Measurements from ENCODE around the gene POFUT2. TPM values are rescaled to one million over a fixed set of nuclear protein-coding genes. Genes with fewer than 3 reads are reported as not detected.

POFUT2 gene
- polyA plus RNA-seq, 1 donor from 2014 or later, result 25.4 TPM

DNA sequence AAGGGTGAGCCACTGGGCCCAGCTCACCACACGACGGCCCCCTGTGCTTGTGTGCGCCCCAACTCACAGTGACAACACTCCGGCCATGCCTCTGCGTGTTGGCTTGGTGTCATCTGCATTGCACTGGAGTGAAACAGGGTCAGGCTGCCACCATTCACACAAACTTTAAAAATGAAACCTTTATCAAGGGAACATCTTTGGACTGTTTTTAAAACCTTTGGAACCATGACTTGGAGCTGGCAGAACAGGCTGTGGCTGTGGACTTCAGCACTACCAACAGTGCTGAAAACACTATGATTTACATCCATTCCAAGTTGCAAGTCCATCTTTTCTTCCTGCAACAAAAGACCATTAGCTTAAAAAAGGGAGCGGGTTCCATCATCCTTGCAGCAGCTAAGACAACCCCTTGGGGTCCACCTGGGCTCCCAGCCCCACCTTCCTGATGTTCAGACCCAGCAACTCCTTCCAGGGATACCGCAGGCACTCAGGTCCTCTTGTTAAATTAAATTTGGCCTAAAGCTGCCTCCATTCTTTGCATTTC lies 25.6 kb downstream of the POFUT2 start:
- Histone ChIP-seq H3F3A (ENCODE audit: insufficient read depth, low read length, poor library complexity, severe bottlenecking) (no peaks in the 10 kb centered on the region), H3K9ac (ENCODE audit: low read length) (no peak overlapping the region), H3K4me2 (ENCODE audit: low read length) (no peak overlapping the region), H3K9me3 (ENCODE audit: low read length) (no peaks in the 10 kb centered on the region), H4K20me1 (ENCODE audit: insufficient read depth) (no peaks in the 10 kb centered on the region), H3K4me3 (ENCODE audit: low read length) (no peak overlapping the region), H3K27ac (ENCODE audit: low read length) (no peak overlapping the region), H3K79me2 (replicated peaks; ENCODE audit: insufficient read depth, low read length) (no peaks in the 10 kb centered on the region), H2AFZ (ENCODE audit: low read depth, low read length) (no peak overlapping the region), H3K36me3 (ENCODE audit: insufficient read depth, low read length) (no peaks in the 10 kb centered on the region), H3K27me3 (ENCODE audit: insufficient read depth, low read depth, low read length) (no peaks in the 10 kb centered on the region), H3K9me2 (ENCODE audit: insufficient read depth, low read length) (no peaks in the 10 kb centered on the region)
- TF ChIP-seq POLR2AphosphoS5 (IDR thresholded peaks at IDR 0.05), result no peak
- no peak for TF ChIP-seq TAF1 (IDR thresholded peaks at IDR 0.05; ENCODE audit: low read depth)
- TF ChIP-seq, protein P1, sequence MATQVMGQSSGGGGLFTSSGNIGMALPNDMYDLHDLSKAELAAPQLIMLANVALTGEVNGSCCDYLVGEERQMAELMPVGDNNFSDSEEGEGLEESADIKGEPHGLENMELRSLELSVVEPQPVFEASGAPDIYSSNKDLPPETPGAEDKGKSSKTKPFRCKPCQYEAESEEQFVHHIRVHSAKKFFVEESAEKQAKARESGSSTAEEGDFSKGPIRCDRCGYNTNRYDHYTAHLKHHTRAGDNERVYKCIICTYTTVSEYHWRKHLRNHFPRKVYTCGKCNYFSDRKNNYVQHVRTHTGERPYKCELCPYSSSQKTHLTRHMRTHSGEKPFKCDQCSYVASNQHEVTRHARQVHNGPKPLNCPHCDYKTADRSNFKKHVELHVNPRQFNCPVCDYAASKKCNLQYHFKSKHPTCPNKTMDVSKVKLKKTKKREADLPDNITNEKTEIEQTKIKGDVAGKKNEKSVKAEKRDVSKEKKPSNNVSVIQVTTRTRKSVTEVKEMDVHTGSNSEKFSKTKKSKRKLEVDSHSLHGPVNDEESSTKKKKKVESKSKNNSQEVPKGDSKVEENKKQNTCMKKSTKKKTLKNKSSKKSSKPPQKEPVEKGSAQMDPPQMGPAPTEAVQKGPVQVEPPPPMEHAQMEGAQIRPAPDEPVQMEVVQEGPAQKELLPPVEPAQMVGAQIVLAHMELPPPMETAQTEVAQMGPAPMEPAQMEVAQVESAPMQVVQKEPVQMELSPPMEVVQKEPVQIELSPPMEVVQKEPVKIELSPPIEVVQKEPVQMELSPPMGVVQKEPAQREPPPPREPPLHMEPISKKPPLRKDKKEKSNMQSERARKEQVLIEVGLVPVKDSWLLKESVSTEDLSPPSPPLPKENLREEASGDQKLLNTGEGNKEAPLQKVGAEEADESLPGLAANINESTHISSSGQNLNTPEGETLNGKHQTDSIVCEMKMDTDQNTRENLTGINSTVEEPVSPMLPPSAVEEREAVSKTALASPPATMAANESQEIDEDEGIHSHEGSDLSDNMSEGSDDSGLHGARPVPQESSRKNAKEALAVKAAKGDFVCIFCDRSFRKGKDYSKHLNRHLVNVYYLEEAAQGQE (IDR thresholded peaks at IDR 0.05; ENCODE audit: borderline replicate concordance), result no peak
- TF ChIP-seq EZH2 (IDR thresholded peaks at IDR 0.05; ENCODE audit: borderline replicate concordance, insufficient read depth, low read length, poor library complexity, severe bottlenecking), result no peak
- no peak for TF ChIP-seq SMC3 (conservative IDR thresholded peaks at IDR 0.05; ENCODE audit: poor library complexity)
- TF ChIP-seq CTCF (IDR thresholded peaks at IDR 0.05; ENCODE audit: poor library complexity, severe bottlenecking), result no peak
- no peak for TF ChIP-seq MXI1 (conservative IDR thresholded peaks at IDR 0.05; ENCODE audit: poor library complexity, severe bottlenecking)
- TF ChIP-seq EP300 (conservative IDR thresholded peaks at IDR 0.05; ENCODE audit: poor library complexity, severe bottlenecking), result no peak
- TF ChIP-seq RAD21 (conservative IDR thresholded peaks at IDR 0.05), result no peak

DNA sequence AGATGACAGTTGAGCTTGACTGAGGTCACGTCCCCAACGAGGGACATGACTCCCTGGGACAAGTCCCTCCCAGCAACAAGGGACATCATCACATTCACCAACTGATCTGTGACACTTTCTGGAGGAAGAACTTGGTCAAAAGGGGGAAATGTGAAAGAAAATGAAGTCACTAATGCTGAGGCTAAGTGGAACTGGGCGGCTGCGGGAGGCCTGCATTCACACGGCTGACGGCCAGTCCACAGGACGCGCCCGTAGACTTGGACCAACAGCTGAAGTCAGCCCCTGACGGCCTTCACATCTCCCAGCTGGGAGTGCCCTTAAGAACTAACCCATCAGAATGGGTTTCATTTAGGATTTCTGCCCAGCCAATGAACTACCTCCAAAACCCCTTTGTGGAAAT lies 26.6 kb downstream of the POFUT2 start:
- no peaks in the 10 kb centered on the region for H3K79me2 ChIP-seq (replicated peaks; ENCODE audit: insufficient read depth, low read length)
- no peak overlapping the region for H3K9ac ChIP-seq (ENCODE audit: low read length)
- H4K20me1 ChIP-seq (ENCODE audit: insufficient read depth), result no peaks in the 10 kb centered on the region
- no peak overlapping the region for H3K27ac ChIP-seq (ENCODE audit: low read length)
- no peak overlapping the region for H3K4me2 ChIP-seq (ENCODE audit: low read length)
- no peak overlapping the region for H3K4me3 ChIP-seq (ENCODE audit: low read length)
- TF ChIP-seq, protein P1 (IDR thresholded peaks at IDR 0.05; ENCODE audit: borderline replicate concordance), result no peak
- TF ChIP-seq CTCF (IDR thresholded peaks at IDR 0.05; ENCODE audit: poor library complexity, severe bottlenecking) (no peak), RAD21 (conservative IDR thresholded peaks at IDR 0.05) (no peak), TAF1 (IDR thresholded peaks at IDR 0.05; ENCODE audit: low read depth) (no peak), EP300 (conservative IDR thresholded peaks at IDR 0.05; ENCODE audit: poor library complexity, severe bottlenecking) (no peak), POLR2AphosphoS5 (IDR thresholded peaks at IDR 0.05) (no peak), SMC3 (conservative IDR thresholded peaks at IDR 0.05; ENCODE audit: poor library complexity) (no peak), MXI1 (conservative IDR thresholded peaks at IDR 0.05; ENCODE audit: poor library complexity, severe bottlenecking) (no peak), EZH2 (IDR thresholded peaks at IDR 0.05; ENCODE audit: borderline replicate concordance, insufficient read depth, low read length, poor library complexity, severe bottlenecking) (no peak)
- no peaks in the 10 kb centered on the region for H3K9me2 ChIP-seq (ENCODE audit: insufficient read depth, low read length)
- no peaks in the 10 kb centered on the region for H3F3A ChIP-seq (ENCODE audit: insufficient read depth, low read length, poor library complexity, severe bottlenecking)
- H3K9me3 ChIP-seq (ENCODE audit: low read length), result no peaks in the 10 kb centered on the region
- no peak overlapping the region for H2AFZ ChIP-seq (ENCODE audit: low read depth, low read length)
- H3K27me3 ChIP-seq (ENCODE audit: insufficient read depth, low read depth, low read length), result no peaks in the 10 kb centered on the region
- no peaks in the 10 kb centered on the region for H3K36me3 ChIP-seq (ENCODE audit: insufficient read depth, low read length)
